Measurements from ENCODE around the gene FYB2.

FYB2 gene

GRCh38 chr1:56703747-56704146, 115.5 kb downstream of the FYB2 start:
- ATAC-seq = no peak
- TF ChIP-seq PATZ1 (CRISPR knock-in tag; IDR thresholded peaks at IDR 0.05; ENCODE audit: borderline replicate concordance) = no peak
- TF ChIP-seq ZNF565 (CRISPR knock-in tag; conservative IDR thresholded peaks at IDR 0.05; ENCODE audit: low read depth) = no peak
- no peak for TF ChIP-seq TSHZ2 (CRISPR knock-in tag; IDR thresholded peaks at IDR 0.05)
- TF ChIP-seq ARNTL (CRISPR knock-in tag; IDR thresholded peaks at IDR 0.05; ENCODE audit: borderline replicate concordance, low read depth) = no peak
- no peak for TF ChIP-seq ZFP3 (CRISPR knock-in tag; IDR thresholded peaks at IDR 0.05)
- TF ChIP-seq ESRRG (CRISPR knock-in tag; IDR thresholded peaks at IDR 0.05) = no peak
- no peak for TF ChIP-seq OSR1 (CRISPR knock-in tag; IDR thresholded peaks at IDR 0.05)
- TF ChIP-seq ZC3H10 (CRISPR knock-in tag; IDR thresholded peaks at IDR 0.05) = no peak
- TF ChIP-seq ZFP30 (CRISPR knock-in tag; IDR thresholded peaks at IDR 0.05) = no peak

DNA sequence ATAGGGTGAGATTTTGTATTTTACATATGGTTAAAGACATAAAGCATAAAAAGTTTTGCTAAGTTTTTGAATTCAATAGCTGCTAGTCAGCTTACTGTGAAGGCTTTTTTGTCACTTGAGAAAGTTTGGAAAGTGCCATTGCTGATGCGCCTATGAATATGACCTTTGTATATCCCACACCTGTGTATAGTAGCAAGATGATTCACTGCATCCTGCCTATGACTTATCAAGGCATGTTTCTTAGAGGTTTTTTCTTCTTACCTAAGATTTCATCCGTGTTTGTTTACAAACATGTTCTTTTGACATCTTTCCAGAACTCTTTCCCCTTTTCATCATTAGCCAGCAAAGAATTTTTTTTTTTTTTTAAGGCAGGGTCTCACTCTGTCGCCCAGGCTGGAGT, 122.5 kb downstream of the FYB2 start:
- no peak for ATAC-seq
- no peak for TF ChIP-seq SNAI2 (CRISPR knock-in tag; IDR thresholded peaks at IDR 0.05)
- TF ChIP-seq TCF4 (CRISPR knock-in tag; IDR thresholded peaks at IDR 0.05; ENCODE audit: borderline replicate concordance) = no peak
- TF ChIP-seq ZNF70 (CRISPR knock-in tag; IDR thresholded peaks at IDR 0.05) = no peak
- TF ChIP-seq, protein P1, sequence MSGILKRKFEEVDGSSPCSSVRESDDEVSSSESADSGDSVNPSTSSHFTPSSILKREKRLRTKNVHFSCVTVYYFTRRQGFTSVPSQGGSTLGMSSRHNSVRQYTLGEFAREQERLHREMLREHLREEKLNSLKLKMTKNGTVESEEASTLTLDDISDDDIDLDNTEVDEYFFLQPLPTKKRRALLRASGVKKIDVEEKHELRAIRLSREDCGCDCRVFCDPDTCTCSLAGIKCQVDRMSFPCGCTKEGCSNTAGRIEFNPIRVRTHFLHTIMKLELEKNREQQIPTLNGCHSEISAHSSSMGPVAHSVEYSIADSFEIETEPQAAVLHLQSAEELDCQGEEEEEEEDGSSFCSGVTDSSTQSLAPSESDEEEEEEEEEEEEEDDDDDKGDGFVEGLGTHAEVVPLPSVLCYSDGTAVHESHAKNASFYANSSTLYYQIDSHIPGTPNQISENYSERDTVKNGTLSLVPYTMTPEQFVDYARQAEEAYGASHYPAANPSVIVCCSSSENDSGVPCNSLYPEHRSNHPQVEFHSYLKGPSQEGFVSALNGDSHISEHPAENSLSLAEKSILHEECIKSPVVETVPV (CRISPR knock-in tag; IDR thresholded peaks at IDR 0.05) = no peak
- TF ChIP-seq PATZ1 (CRISPR knock-in tag; IDR thresholded peaks at IDR 0.05; ENCODE audit: borderline replicate concordance) = no peak
- no peak for TF ChIP-seq ZNF8 (CRISPR knock-in tag; IDR thresholded peaks at IDR 0.05)
- no peak for TF ChIP-seq PPARA (CRISPR knock-in tag; IDR thresholded peaks at IDR 0.05; ENCODE audit: borderline replicate concordance)
- TF ChIP-seq TOX (CRISPR knock-in tag; IDR thresholded peaks at IDR 0.05; ENCODE audit: borderline replicate concordance) = no peak
- no peak for TF ChIP-seq ARNTL (CRISPR knock-in tag; IDR thresholded peaks at IDR 0.05; ENCODE audit: borderline replicate concordance, low read depth)
- no peak for TF ChIP-seq CSDC2 (CRISPR knock-in tag; IDR thresholded peaks at IDR 0.05)
- no peak for TF ChIP-seq ZNF565 (CRISPR knock-in tag; conservative IDR thresholded peaks at IDR 0.05; ENCODE audit: low read depth)
- no peak for TF ChIP-seq CREB5 (CRISPR knock-in tag; IDR thresholded peaks at IDR 0.05; ENCODE audit: low read depth)
- no peak for TF ChIP-seq RARB (CRISPR knock-in tag; IDR thresholded peaks at IDR 0.05)
- TF ChIP-seq, protein P2, sequence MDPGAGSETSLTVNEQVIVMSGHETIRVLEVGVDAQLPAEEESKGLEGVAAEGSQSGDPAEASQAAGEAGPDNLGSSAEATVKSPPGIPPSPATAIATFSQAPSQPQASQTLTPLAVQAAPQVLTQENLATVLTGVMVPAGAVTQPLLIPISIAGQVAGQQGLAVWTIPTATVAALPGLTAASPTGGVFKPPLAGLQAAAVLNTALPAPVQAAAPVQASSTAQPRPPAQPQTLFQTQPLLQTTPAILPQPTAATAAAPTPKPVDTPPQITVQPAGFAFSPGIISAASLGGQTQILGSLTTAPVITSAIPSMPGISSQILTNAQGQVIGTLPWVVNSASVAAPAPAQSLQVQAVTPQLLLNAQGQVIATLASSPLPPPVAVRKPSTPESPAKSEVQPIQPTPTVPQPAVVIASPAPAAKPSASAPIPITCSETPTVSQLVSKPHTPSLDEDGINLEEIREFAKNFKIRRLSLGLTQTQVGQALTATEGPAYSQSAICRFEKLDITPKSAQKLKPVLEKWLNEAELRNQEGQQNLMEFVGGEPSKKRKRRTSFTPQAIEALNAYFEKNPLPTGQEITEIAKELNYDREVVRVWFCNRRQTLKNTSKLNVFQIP (CRISPR knock-in tag; IDR thresholded peaks at IDR 0.05; ENCODE audit: borderline replicate concordance, low read depth) = no peak
- no peak for TF ChIP-seq OSR1 (CRISPR knock-in tag; IDR thresholded peaks at IDR 0.05)
